Endothelial cell of umbilical vein (primary cell): ENCODE measurements around the gene CACTIN. TPM values are rescaled to one million over a fixed set of nuclear protein-coding genes. Genes with fewer than 3 reads are reported as not detected.

ENCODE experiments used
- BruUV-seq: library from RNA; stranded (reverse); fragments of 400-500 nt; replicated peaks from 2 replicates; lab custom pipeline; 2021; lab: Mats Ljungman, UMichigan
- CTCF ChIA-PET: fragments of 300-600, 350-600 bp; sonication (Branson Sonifier 250); formaldehyde crosslinking; loops from one replicate; lab custom pipeline; 2021; ENCODE audit warnings: antibody characterized with exemption, inconsistent platforms; lab: Charles Lee
- POLR2A ChIA-PET: fragments of 300-600, 350-600 bp; sonication (Branson Sonifier 250); formaldehyde crosslinking; loops from one replicate; lab custom pipeline; 2021; ENCODE audit warnings: antibody characterized with exemption, inconsistent platforms; lab: Charles Lee
- DNase-seq: peaks from one replicate; pipeline ENCODE4 v3.0.0-alpha.2; 2011; ENCODE audit warnings: low read depth, low spot score
- FAIRE-seq: peaks from 2 replicates; lab custom pipeline; 2011; peaks lifted over from hg19 to GRCh38; lab: Jason Lieb, UNC
- H2AFZ ChIP-seq: 2 replicates; pipeline ENCODE4 v1.6.0; 2012; ENCODE audit warnings: low read depth, low read length, control low read depth, inconsistent platforms
- H3K27ac ChIP-seq: 2 replicates; pipeline ENCODE4 v1.5.1; 2011; ENCODE audit warnings: low read depth, mild to moderate bottlenecking, control low read depth, low read length, moderate library complexity; ENCODE audit not compliant: insufficient read depth
- H3K27me3 ChIP-seq, 2 experiments: 2 replicates each; pipeline versions ENCODE4 v1.6.0 to v1.6.1; 2011; ENCODE audit warnings: low read length in 2 of 2, mixed read lengths in 1 of 2; ENCODE audit not compliant: control insufficient read depth in 2 of 2, insufficient read depth in 2 of 2
- H3K36me3 ChIP-seq, 2 experiments: 2 replicates in 1 of 2; 3 replicates in 1 of 2; pipeline ENCODE4 v1.5.1; 2011; ENCODE audit warnings: low read length in 2 of 2, mild to moderate bottlenecking in 1 of 2, moderate library complexity in 1 of 2; ENCODE audit not compliant: control insufficient read depth in 2 of 2, insufficient read depth in 2 of 2; ENCODE audit errors: extremely low read depth in 1 of 2
- H3K4me1 ChIP-seq: 3 replicates; pipeline ENCODE4 v1.5.1; 2011; ENCODE audit warnings: mild to moderate bottlenecking, low read length; ENCODE audit not compliant: control insufficient read depth, insufficient read depth; ENCODE audit errors: extremely low read depth
- H3K4me2 ChIP-seq: 2 replicates; pipeline ENCODE4 v1.6.1; 2011; ENCODE audit warnings: low read length, control low read depth, mixed read lengths; ENCODE audit not compliant: insufficient read depth
- H3K4me3 ChIP-seq, 3 experiments: fragments of 200-600 bp in 1 of 3; sonication (generic), shearing (Covaris generic) in 1 of 3; replicated peaks in 1 of 3; 2 replicates each; pipeline ENCODE4 v1.5.1; 2011 to 2016; ENCODE audit warnings: control low read depth in 3 of 3, low read length in 3 of 3, mild to moderate bottlenecking in 2 of 3, inconsistent platforms in 1 of 3, low read depth in 1 of 3, moderate library complexity in 1 of 3; ENCODE audit not compliant: insufficient read depth in 1 of 3
- H3K79me2 ChIP-seq: 2 replicates; pipeline ENCODE4 v1.6.0; 2012; ENCODE audit warnings: low read length, inconsistent platforms; ENCODE audit not compliant: control insufficient read depth, insufficient read depth
- H3K9ac ChIP-seq: replicated peaks from 2 replicates; pipeline ENCODE3; 2011; ENCODE audit warnings: low read length, control low read depth; ENCODE audit not compliant: insufficient read depth; ENCODE audit errors: extremely low read depth
- H3K9me1 ChIP-seq: replicated peaks from 3 replicates; pipeline ENCODE4 v1.6.0; 2011; ENCODE audit warnings: mild to moderate bottlenecking, low read length; ENCODE audit not compliant: control insufficient read depth, insufficient read depth; ENCODE audit errors: extremely low read depth
- H3K9me3 ChIP-seq: replicated peaks from 2 replicates; pipeline ENCODE4 v1.5.1; 2012; ENCODE audit warnings: low read length, inconsistent platforms; ENCODE audit not compliant: control insufficient read depth, insufficient read depth
- H4K20me1 ChIP-seq: replicated peaks from 2 replicates; pipeline ENCODE3; 2011; ENCODE audit warnings: mild to moderate bottlenecking, low read length; ENCODE audit not compliant: control insufficient read depth, insufficient read depth; ENCODE audit errors: extremely low read depth
- CTCF ChIP-seq, 2 donors: IDR thresholded peaks; 1 replicate in 1 of 2; 2 replicates in 1 of 2; pipeline ENCODE4 v1.5.1; 2011; ENCODE audit warnings: low read length in 2 of 2, mild to moderate bottlenecking in 2 of 2, moderate library complexity in 2 of 2, control low read depth in 1 of 2, inconsistent platforms in 1 of 2, low read depth in 1 of 2; ENCODE audit not compliant: insufficient read depth in 1 of 2; ENCODE audit errors: extremely low read depth in 1 of 2
- EZH2 ChIP-seq: IDR thresholded peaks from 2 replicates; pipeline ENCODE4 v1.6.1; 2012; ENCODE audit warnings: borderline replicate concordance, low read depth, mild to moderate bottlenecking, moderate library complexity, low read length, inconsistent platforms; ENCODE audit not compliant: severe bottlenecking
- FOS ChIP-seq: IDR thresholded peaks from 2 replicates; pipeline ENCODE4 v1.6.1; 2011; ENCODE audit warnings: mild to moderate bottlenecking, low read length, moderate library complexity, borderline replicate concordance; ENCODE audit not compliant: insufficient read depth
- GATA2 ChIP-seq: IDR thresholded peaks from 2 replicates; pipeline ENCODE4 v1.7.0; 2011; ENCODE audit warnings: low read depth, mild to moderate bottlenecking, moderate library complexity, mixed read lengths, low read length; ENCODE audit not compliant: insufficient read length, insufficient read depth
- JUN ChIP-seq: IDR thresholded peaks from 2 replicates; pipeline ENCODE4 v1.6.1; 2011; ENCODE audit warnings: borderline replicate concordance, low read depth; ENCODE audit not compliant: insufficient read length, insufficient read depth
- MAX ChIP-seq: IDR thresholded peaks from 2 replicates; pipeline ENCODE4 v1.6.1; 2011; ENCODE audit not compliant: insufficient read depth, insufficient read length
- MYC ChIP-seq: IDR thresholded peaks from one replicate; pipeline ENCODE4 v1.6.1; 2011; ENCODE audit warnings: mild to moderate bottlenecking, low read depth, low read length
- POLR2A ChIP-seq: IDR thresholded peaks from 2 replicates; pipeline ENCODE4 v1.6.1; 2012; ENCODE audit warnings: low read depth, mild to moderate bottlenecking, control low read depth, low read length
- POLR2AphosphoS5 ChIP-seq: IDR thresholded peaks from 2 replicates; pipeline ENCODE4 v1.6.1; 2012; ENCODE audit warnings: low read depth, mild to moderate bottlenecking, control low read depth, low read length, moderate library complexity; ENCODE audit not compliant: insufficient read depth
- dilution Hi-C: fragments of 300-500 bp; cut with MboI; formaldehyde crosslinking; loops from one replicate; pipeline ENCODE4 v1.15.0; 2019; ENCODE audit warnings: low sequenced_read_pairs; ENCODE audit not compliant: extremely low pct_ligation_motif_present
- intact Hi-C: fragments of 100-400 bp; cut with micrococcal nuclease; formaldehyde crosslinking; loops from one replicate; pipeline ENCODE4 v1.10.0; 2022
- polyA plus RNA-seq, 4 experiments: library from polyadenylated mRNA; depleted of rRNA in 3 of 4; stranded (reverse) in 3 of 4; unstranded in 1 of 4; fragments of >200 nt; gene quantifications; 2 replicates each; pipeline versions ENCODE4 v1.2.1 to v1.2.3, GENCODE V29; 2011 to 2012; ENCODE audit warnings: missing spikeins in 1 of 4
- total RNA-seq: library from RNA; stranded (reverse); gene quantifications from 2 replicates; pipeline ENCODE4 v1.2.3, GENCODE V29; 2021

CACTIN gene
- total and polyA plus RNA-seq, 2 donors (not counting 3 experiments of a cell fraction or from before 2014, with no cell fraction given) = 29.7 to 36.1 TPM

- no peak overlapping the region for H3K4me2 ChIP-seq
- intact Hi-C loops (no loop called here), dilution Hi-C loops (no loop called here)
- H3K9me1 ChIP-seq = no peaks in the 10 kb centered on the region
- POLR2A ChIA-PET = no interaction called here
- H3K9ac ChIP-seq = no peak overlapping the region
- no peak for TF ChIP-seq POLR2A
- TF ChIP-seq POLR2AphosphoS5 = no peak
- no peak for TF ChIP-seq EZH2
- TF ChIP-seq MYC = no peak
- no peak for TF ChIP-seq MAX
- no peak for TF ChIP-seq GATA2
- TF ChIP-seq FOS = no peak
- TF ChIP-seq JUN = no peak
- no peak for TF ChIP-seq CTCF (IDR thresholded peaks at IDR 0.05; ENCODE audit: extremely low read depth in 1 of 2, insufficient read depth in 1 of 2, low read depth in 1 of 2, low read length in 2 of 2)
- no peak overlapping the region for H3K27ac ChIP-seq
- FAIRE-seq = no peak
- CTCF ChIA-PET = no interaction called here
- H3K79me2 ChIP-seq = no peaks in the 10 kb centered on the region
- H3K4me1 ChIP-seq = peaks cover 2% of the 10 kb centered on the region
- H3K36me3 ChIP-seq = peaks cover 0 to 16% of the 10 kb centered on the region in 2 experiments
- no peak overlapping the region for H3K4me3 ChIP-seq
- H3K27me3 ChIP-seq = no peaks in the 10 kb centered on the region
- no peaks in the 10 kb centered on the region for H4K20me1 ChIP-seq
- no peak overlapping the region for H2AFZ ChIP-seq
- no peak for DNase-seq
- BruUV-seq = no TSS peak
- no peaks in the 10 kb centered on the region for H3K9me3 ChIP-seq
These were observed 12.6 kb downstream of the CACTIN start for GRCh38 chr19:3613818-3614661.
